ENCODE data around the gene C2CD4A. TPM values are rescaled to one million over a fixed set of nuclear protein-coding genes. Genes with fewer than 3 reads are reported as not detected.

C2CD4A gene
- total and polyA plus RNA-seq, 2 of the 4 experiments (the other 2 are of a cell fraction), result not detected

GRCh38 chr15:62119227-62119864 is 52.6 kb downstream of the C2CD4A start:
- Histone ChIP-seq H3K9me1 (ENCODE audit: insufficient read depth, low read length) (0 out of 2 replicates have a peak, but pooled peaks cover 3% of the 10 kb centered on the region), H3K56ac (ENCODE audit: extremely low read depth, insufficient read depth, low read length) (peak overlapping the region; percentile 72), H3K18ac (ENCODE audit: low read depth, low read length) (peak overlapping the region; percentile 92), H2AK5ac (ENCODE audit: low read depth, low read length) (no peak overlapping the region), H2BK5ac (ENCODE audit: low read depth, low read length, poor library complexity, severe bottlenecking) (peak overlapping the region; percentile 86), H2BK20ac (ENCODE audit: low read depth, low read length) (peak overlapping the region; percentile 87), H3K4me2 (ENCODE audit: low read depth, low read length) (peak overlapping the region; percentile 78), H3K4me1 (ENCODE audit: control insufficient read depth, insufficient read depth, low read length) (peaks cover 3% of the 10 kb centered on the region; the same call in 1 of the 2 replicates), H3K9ac (ENCODE audit: low read depth, low read length) (peak overlapping the region; percentile 49; the same call in 1 of the 2 replicates), H2AFZ (replicated peaks; ENCODE audit: low read length, poor library complexity) (peak overlapping the region; percentile 89), H4K8ac (ENCODE audit: low read depth in 2 of 2, low read length in 2 of 2) (peak overlapping the region in 1 of 2 experiments; percentile 73), H2BK15ac (ENCODE audit: low read depth, low read length) (peak overlapping the region; percentile 84; the same call in 1 of the 3 replicates), H3K9me3 (ENCODE audit: control insufficient read depth, insufficient read depth, low read length) (no peaks in the 10 kb centered on the region), H3K14ac (replicated peaks; ENCODE audit: low read depth, low read length) (peak overlapping the region; percentile 80; the same call in 1 of the 2 replicates), H3K4ac (ENCODE audit: low read depth, low read length) (peak overlapping the region; percentile 83), H2AK9ac (replicated peaks; ENCODE audit: low read depth, low read length, poor library complexity) (no peak overlapping the region), H3K79me1 (ENCODE audit: low read depth in 1 of 2, low read length in 2 of 2) (no peaks in the 10 kb centered on the region), H4K91ac (ENCODE audit: insufficient read depth, low read depth, low read length) (peak overlapping the region; percentile 85), H3K4me3 (ENCODE audit: insufficient read depth, low read depth, low read length) (peak overlapping the region; percentile 32), H2BK120ac (ENCODE audit: low read depth, low read length) (peak overlapping the region; percentile 96), H3K27me3 (ENCODE audit: control insufficient read depth, insufficient read depth, low read length) (no peaks in the 10 kb centered on the region), H3K36me3 (ENCODE audit: control insufficient read depth, insufficient read depth, low read length) (no peaks in the 10 kb centered on the region), H3K23ac (ENCODE audit: low read depth, low read length) (peak overlapping the region; percentile 70; the same call in 1 of the 2 replicates), H3K27ac (ENCODE audit: insufficient read depth, low read length) (peak overlapping the region; percentile 74), H4K5ac (ENCODE audit: low read depth, low read length) (peak overlapping the region; percentile 1; the same call in 1 of the 2 replicates), H4K20me1 (ENCODE audit: insufficient read depth, low read length) (no peaks in the 10 kb centered on the region)
- ATAC-seq (ENCODE audit: low read depth) (peak; percentile 94), DNase-seq (peak; percentile 97)
- ChIA-PET POLR2A (ENCODE audit: unreplicated experiment) (interaction anchor here (0.6 kb wide), 1 partner anchor 12 kb away, joined by 9 read pairs; no protein-coding TSS in a partner anchor), CTCF (no interaction called here)
- in situ Hi-C loops (cut with MboI; ENCODE audit: low sequenced_read_pairs), result no loop called here
- WGBS, 2 experiments (ENCODE audit: extremely low coverage in 2 of 2, insufficient read length in 1 of 2), result no CpG with 5 or more reads among the region's 7 CpGs
- intact Hi-C loops (cut with micrococcal nuclease), result no loop called here
- dilution Hi-C loops (cut with HindIII; ENCODE audit: low sequenced_read_pairs, unreplicated experiment), result no loop called here
- BruUV-seq (replicated peaks), result no TSS peak
- peak; percentile 100 for TF ChIP-seq CEBPB (IDR thresholded peaks at IDR 0.05; ENCODE audit: low read depth, low read length)
- TF ChIP-seq MXI1 (IDR thresholded peaks at IDR 0.05; ENCODE audit: borderline replicate concordance, low read depth, low read length), result peak; percentile 49; the same call in 1 of the 2 replicates
- TF ChIP-seq ELK1 (IDR thresholded peaks at IDR 0.05; ENCODE audit: borderline replicate concordance, low read depth, low read length), result no peak
- no peak for TF ChIP-seq RCOR1 (IDR thresholded peaks at IDR 0.05; ENCODE audit: insufficient replicate concordance, low read length)
- peak; percentile 60 for TF ChIP-seq MAFK (IDR thresholded peaks at IDR 0.05; ENCODE audit: low read depth, low read length)
- TF ChIP-seq CTCF (conservative IDR thresholded peaks at IDR 0.05; ENCODE audit: low read depth, low read length), result no peak
- TF ChIP-seq USF2 (IDR thresholded peaks at IDR 0.05; ENCODE audit: low read depth, low read length), result no peak
- TF ChIP-seq FOS (IDR thresholded peaks at IDR 0.05; ENCODE audit: low read depth, low read length), result peak; percentile 76
- TF ChIP-seq BHLHE40 (IDR thresholded peaks at IDR 0.05; ENCODE audit: low read depth, low read length), result peak; percentile 28; the same call in 1 of the 2 replicates
- no peak for TF ChIP-seq SMC3 (IDR thresholded peaks at IDR 0.05; ENCODE audit: low read depth, low read length)
- no peak for TF ChIP-seq RFX5 (IDR thresholded peaks at IDR 0.05; ENCODE audit: low read depth, low read length)
- TF ChIP-seq NFE2L2 (IDR thresholded peaks at IDR 0.05; ENCODE audit: low read depth, low read length), result peak; percentile 62; the same call in 1 of the 2 replicates
- TF ChIP-seq CHD1 (IDR thresholded peaks at IDR 0.05; ENCODE audit: low read depth, low read length), result no peak
- no peak for TF ChIP-seq POLR2A (IDR thresholded peaks at IDR 0.05; ENCODE audit: low read depth, low read length)

Data from IMR-90 (cell line).